Measurements from ENCODE around the gene SAMD4A.

Gene SAMD4A

GRCh38 chr14:54565785-54566409 is 1.0 kb upstream of the SAMD4A start:
- no peak for TF ChIP-seq CTCF (conservative IDR thresholded peaks at IDR 0.05)
- peak overlapping the region; percentile 92 for H3K27ac ChIP-seq

DNA sequence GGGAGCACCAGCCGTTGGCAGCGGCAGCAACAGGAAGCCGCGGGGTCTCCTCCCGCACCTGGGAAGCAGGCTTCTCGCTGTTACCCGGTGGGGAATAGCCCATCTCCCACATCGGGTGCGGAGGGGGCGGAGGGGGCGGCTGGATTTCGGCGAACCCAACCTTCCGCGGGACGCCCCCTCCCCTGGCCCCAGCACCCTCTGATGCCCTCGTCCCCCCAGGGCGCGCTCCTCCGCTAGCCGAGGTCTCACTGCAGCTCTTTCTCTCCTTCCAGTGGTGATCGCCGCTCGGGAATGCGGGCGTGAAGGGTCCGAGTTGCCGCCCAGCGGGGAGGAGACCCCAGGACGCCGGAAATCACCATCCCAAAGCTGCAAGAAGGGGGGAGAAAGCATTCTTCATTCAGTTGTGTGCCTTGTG is 303 bp downstream of the SAMD4A start:
- TF ChIP-seq CTCF (conservative IDR thresholded peaks at IDR 0.05) = no peak
- H3K27ac ChIP-seq = peak overlapping the region; percentile 92

GRCh38 chr14:54567639-54568561 is 972 bp downstream of the SAMD4A start:
- TF ChIP-seq CTCF (conservative IDR thresholded peaks at IDR 0.05) = no peak
- H3K27ac ChIP-seq = peak overlapping the region; percentile 92

DNA sequence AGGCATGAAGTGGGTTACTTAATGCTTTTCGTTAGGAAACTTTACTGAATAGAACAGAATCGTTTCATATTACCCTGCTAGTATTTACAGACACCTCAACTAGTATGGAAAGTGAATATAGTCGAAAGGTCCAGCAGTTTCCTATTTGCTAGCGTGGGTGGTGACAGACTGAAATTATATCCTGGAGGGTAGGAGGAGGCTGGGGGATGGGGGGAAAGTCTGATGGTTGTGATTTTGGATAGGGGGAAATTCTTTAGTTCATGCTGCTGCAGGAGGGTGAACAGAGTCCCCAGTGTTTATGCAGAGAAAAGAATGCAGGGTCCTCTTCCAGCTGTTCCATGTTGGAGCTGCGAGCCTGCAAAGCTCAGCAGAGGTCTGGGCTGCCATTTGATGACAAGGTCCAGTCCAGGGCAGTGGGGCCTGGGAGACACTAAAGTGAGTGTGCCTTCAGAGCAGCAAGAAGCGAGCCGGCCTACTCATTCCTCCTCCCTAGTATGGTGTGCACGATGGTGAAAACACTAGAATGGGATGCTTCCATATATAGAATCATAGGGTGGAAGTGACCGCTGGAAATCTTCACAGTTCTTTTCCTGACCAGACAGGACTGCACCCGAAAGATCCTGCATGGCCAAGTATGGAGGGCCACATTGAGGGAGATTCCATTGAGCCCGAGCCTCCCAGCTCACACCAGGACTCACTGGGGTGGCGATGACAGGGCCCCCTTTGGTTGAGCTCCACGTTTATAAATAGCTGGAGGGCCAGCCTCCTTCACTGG is 2.1 kb downstream of the SAMD4A start:
- no peak for TF ChIP-seq CTCF (conservative IDR thresholded peaks at IDR 0.05)
- H3K27ac ChIP-seq = peak overlapping the region; percentile 14; the same call in 1 of the 2 replicates

GRCh38 chr14:54570047-54570446 is 3.1 kb downstream of the SAMD4A start:
- TF ChIP-seq CTCF (conservative IDR thresholded peaks at IDR 0.05) = no peak

DNA sequence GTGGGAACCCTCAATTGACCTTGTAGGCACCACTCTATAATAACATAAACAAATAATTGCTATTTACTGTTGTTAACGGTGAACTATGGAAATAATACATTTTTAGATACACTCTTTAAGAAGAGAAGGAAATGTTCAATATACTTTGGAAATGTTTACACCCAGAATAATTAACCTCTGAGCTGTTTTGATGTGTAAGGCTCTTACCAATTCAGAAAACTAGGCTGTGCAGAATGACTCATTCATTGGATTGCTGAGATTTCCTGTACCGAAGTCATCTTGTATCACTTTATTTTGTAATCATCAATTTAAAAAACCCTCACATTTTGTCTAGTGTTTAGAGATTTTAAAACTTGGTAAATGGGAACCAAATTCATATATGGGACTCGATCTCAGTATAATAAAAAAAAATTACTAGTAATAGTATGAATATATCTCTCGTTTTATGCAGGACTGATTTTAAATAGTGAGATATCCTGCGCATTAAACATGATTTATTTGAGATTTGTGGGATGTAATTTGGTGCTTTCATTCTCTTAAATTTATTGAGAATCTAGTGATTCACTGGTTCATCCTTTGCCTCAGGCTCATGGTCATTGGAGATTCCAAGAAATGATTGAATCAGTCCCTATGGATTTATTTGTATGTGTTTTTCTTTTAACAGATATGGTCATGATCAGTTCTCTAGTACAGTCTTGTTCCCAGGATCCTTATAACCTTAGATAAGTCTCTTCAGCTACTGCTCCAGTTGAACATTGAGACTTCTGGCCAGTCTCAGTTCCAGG is 3.9 kb downstream of the SAMD4A start:
- no peak for TF ChIP-seq CTCF (conservative IDR thresholded peaks at IDR 0.05)
- H3K27ac ChIP-seq = no peak overlapping the region

More at GRCh38 chr14:54570047-54570446, 3.1 kb downstream of the SAMD4A start:
- no peak overlapping the region for H3K27ac ChIP-seq

Measured in VCaP (cell line).